GM12864 (cell line): Measurements from ENCODE around the gene LRRC74A.

Source experiments
- DNase-seq: peaks from one replicate; pipeline ENCODE4 v3.0.0-alpha.2; 2011; ENCODE audit warnings: low read depth
- H3K4me3 ChIP-seq: 2 replicates; pipeline ENCODE4 v1.5.1; 2011; ENCODE audit warnings: mild to moderate bottlenecking, low read depth, low read length, control low read depth
- TF ChIP-seq, protein P1 (sequence below): IDR thresholded peaks from 2 replicates; pipeline ENCODE4 v1.5.1; 2011; ENCODE audit warnings: low read depth, mild to moderate bottlenecking, moderate library complexity, low read length, control low read depth, inconsistent platforms; ENCODE audit errors: missing control alignments

LRRC74A gene

DNA sequence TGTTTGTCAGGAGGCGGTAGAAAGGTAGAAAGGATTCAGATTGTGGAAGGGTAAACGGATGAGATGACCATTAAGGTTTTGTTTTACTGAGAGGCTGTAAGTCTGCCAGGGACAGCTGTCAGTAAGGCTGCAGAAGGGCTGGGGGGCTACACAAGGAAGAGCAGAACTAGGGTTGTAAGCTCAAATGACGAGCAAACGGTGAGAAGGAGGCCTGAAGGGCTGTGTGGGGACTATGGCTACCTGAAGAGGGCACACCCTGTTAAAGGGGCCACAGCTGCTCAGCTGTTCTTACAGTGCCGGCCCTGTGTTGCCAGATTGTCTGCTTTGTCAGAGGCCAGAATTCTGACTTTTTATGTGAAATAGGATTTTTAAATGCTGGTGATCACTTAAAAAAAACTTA is 45.8 kb upstream of the LRRC74A start:
- no peak overlapping the region for H3K4me3 ChIP-seq
- TF ChIP-seq, protein P1, sequence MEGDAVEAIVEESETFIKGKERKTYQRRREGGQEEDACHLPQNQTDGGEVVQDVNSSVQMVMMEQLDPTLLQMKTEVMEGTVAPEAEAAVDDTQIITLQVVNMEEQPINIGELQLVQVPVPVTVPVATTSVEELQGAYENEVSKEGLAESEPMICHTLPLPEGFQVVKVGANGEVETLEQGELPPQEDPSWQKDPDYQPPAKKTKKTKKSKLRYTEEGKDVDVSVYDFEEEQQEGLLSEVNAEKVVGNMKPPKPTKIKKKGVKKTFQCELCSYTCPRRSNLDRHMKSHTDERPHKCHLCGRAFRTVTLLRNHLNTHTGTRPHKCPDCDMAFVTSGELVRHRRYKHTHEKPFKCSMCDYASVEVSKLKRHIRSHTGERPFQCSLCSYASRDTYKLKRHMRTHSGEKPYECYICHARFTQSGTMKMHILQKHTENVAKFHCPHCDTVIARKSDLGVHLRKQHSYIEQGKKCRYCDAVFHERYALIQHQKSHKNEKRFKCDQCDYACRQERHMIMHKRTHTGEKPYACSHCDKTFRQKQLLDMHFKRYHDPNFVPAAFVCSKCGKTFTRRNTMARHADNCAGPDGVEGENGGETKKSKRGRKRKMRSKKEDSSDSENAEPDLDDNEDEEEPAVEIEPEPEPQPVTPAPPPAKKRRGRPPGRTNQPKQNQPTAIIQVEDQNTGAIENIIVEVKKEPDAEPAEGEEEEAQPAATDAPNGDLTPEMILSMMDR = no peak

DNA sequence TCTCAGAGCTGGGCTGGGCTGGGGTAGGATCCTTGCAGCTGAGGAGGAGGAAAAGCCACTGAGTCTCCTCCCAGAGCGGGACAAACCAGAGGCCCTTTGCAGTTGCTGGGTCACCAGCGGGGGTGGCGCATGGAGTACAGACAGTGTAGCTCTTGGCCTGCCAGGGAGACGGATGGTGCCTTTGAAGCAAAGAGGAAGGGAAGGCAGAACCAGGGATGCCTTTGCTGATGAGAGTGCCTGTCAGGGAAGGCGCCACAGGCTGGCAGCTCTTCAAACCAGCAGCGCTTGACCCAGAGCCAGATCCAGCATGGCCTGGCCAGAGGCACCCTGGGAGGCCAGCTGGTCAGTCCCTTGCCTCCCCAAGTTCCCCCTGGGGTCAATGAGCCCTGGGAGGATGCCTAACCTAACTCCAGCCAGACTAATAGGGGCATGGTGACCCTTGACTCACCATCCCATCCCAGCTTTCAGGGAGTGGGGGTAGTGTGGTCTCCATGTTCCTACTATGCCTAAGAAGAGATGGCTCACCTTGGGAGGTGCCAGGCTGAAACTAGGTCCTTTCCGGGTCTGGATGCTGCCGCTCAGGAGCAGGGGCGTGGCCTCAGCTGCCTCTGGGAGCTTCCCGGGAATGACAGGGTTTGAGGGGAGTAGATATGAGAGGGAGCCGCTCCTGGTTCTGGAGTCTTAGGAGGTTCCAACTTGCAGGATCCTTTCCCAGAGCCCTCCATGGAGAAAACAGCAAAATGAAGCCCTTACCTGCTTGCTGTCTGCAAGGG is 45.1 kb upstream of the LRRC74A start:
- no peak for DNase-seq
- no peak overlapping the region for H3K4me3 ChIP-seq
- TF ChIP-seq, protein P1 = no peak

More for the DNA sequence above, 45.8 kb upstream of the LRRC74A start:
- no peak for DNase-seq

DNA sequence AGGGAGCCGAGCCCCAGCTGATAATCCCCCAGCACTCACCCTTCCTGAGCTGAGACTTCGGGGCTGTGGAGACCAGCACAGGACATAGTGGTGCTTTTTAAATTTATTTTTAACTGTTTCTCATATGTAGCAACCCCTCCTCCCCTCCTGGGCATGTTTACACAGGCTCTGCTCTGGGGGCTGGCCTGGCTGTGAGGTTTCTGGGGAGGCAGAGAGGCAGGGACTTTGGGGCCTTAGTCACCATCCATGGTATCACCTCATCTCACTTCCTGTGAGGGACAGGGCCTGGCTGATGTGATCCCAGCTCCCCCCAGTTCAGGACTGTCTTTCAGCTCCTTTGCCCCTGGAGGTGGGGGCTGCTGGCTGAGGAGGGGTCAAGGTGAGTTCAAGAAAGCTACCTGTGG is 44.6 kb upstream of the LRRC74A start:
- TF ChIP-seq, protein P1 = no peak
- H3K4me3 ChIP-seq = no peak overlapping the region

DNA sequence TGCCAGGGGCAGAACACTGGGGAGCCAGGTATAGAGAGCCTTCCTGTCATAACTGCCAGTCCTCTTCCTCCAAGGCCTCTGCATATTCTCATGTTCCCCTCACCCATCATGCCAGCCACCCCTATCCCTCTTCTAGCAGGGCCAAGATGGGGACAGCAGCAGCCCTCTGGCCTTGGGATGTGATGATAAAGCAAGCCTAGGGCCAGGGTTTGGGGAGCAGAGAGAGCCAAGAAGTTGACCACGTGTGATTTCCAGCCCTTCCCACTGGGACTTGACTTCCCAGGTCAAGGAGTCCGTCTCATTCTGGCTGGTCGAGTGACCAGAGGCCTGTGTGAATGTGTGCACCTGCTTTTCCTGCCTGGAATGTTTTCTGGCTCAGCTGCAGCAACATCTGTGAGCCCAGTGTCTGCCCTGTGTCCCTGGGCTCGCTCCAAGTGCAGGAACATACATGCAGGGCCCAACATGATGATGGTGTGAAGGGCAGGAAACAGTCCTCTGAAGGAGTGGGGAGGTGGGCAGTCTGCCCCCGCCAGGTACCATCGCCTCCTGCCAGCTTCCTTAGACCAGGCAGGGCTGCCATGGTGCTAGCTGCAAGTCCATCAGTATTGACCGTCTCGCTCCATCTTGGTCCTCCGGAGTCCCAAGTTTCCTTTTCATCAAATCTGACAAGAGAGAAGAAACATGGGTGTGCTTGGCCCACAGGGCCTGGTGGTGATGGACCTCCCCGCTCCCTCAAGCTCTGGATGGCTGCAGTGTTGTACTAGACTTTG is 43.9 kb upstream of the LRRC74A start:
- TF ChIP-seq, protein P1 = no peak
- H3K4me3 ChIP-seq = no peak overlapping the region
- DNase-seq = no peak

More for the DNA sequence above, 44.6 kb upstream of the LRRC74A start:
- no peak for DNase-seq

DNA sequence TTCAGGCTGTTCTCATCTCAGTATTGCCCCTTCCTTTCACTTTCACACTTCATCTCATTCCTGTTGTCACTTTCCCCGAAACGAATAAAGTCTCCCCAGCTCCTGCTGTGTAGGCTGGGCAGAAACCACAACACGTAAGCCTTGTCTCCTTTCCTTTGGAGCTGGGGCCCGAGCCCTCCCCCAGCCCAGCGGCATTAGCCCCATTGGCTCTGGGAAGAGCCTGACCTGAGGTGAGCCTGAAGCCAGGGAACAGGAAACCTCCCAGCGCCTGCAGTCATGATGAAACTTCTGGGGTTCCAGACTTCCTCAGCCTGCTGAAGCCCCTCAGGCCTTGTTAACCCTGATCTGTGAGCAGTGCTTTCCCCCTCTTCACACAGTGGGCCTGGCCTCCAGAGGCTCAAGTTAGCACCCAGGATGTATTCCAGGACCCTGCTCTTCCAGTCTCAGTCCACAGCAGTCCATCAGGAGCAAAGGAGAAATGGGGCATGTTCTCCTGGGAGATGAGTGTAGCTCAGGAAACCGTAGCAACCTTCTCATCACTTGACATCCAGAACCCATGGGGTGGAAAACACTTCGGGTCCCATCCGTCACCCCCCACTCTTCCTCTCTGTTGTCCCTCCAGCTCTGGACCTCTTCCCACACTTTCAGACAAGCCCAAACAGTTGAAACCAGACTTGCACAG is 43.2 kb upstream of the LRRC74A start:
- no peak overlapping the region for H3K4me3 ChIP-seq
- TF ChIP-seq, protein P1 = no peak
- DNase-seq = no peak

DNA sequence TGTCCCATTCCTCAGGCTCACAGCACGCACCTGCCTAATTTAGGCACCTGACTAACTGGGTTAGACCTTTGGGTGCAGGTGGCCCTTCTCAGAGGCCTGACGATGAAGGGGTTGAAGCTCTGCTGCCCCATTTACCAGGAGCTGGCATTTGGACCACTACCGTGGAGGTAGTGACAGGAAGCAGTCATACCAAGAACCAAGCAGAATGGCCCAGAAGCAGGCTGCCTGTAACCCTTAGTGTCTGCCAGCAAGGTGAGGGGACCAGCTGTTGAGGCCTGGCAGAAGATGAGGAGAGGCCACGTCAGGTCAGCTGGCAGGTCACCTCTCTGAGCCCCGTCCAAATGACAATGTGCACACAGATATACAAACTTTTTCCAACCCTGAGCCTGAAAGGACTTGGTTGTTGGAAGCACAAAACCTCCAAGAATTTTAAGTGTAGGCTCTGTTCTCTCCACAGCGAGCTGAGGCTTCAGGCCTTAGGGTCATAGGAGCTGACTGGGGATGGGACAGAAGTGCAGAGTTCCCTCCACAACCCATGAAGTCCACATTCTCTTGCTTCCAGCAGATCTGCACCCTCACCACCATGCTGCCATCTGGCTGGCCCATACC is 41.8 kb upstream of the LRRC74A start:
- TF ChIP-seq, protein P1 = no peak
- DNase-seq = no peak
- no peak overlapping the region for H3K4me3 ChIP-seq
